Uterus (tissue), 2 donors: ENCODE results near the gene PLEKHM2.

ENCODE experiments used
- CTCF ChIP-seq, 4 experiments: fragments of 200-600 bp in 2 of 4; fragments of 450-650 bp in 2 of 4; sonication (generic) in 2 of 4; IDR thresholded peaks; one replicate each; pipeline ENCODE4 v1.5.1; 2016 to 2019; ENCODE audit warnings: antibody characterized with exemption in 4 of 4, mild to moderate bottlenecking in 2 of 4, moderate library complexity in 1 of 4
- POLR2A ChIP-seq, 2 donors: fragments of 450-650 bp; IDR thresholded peaks; one replicate each; pipeline ENCODE4 v1.6.1; 2016; ENCODE audit warnings: antibody characterized with exemption in 2 of 2, mild to moderate bottlenecking in 1 of 2, moderate library complexity in 1 of 2

GRCh38 chr1:15760520-15761211, 76.5 kb downstream of the PLEKHM2 start:
- TF ChIP-seq CTCF (IDR thresholded peaks at IDR 0.05) = no peak
- TF ChIP-seq POLR2A (IDR thresholded peaks at IDR 0.05) = no peak
